Activated CD8-positive, alpha-beta T cell treated with anti-CD3 and anti-CD28 coated beads for 36 hours (primary cell): ENCODE results near the gene SLC27A2. TPM values are rescaled to one million over a fixed set of nuclear protein-coding genes. Genes with fewer than 3 reads are reported as not detected.

Experiments used
- ATAC-seq: fragments of 200-7000 bp; cut with Tn5 transposase; one replicate; pipeline ENCODE4 v1.10.0; 2021; ENCODE audit warnings: mild to moderate bottlenecking, moderate library complexity
- CTCF ChIA-PET: fragments of 350-600 bp; sonication (Branson Sonifier 250); formaldehyde crosslinking; loops from one replicate; lab custom pipeline; 2021; ENCODE audit warnings: antibody characterized with exemption; lab: Charles Lee
- POLR2A ChIA-PET: fragments of 350-600 bp; sonication (Branson Sonifier 250); formaldehyde crosslinking; loops from one replicate; lab custom pipeline; 2021; ENCODE audit warnings: antibody characterized with exemption; lab: Charles Lee
- DNase-seq: peaks from one replicate; pipeline ENCODE4 v3.0.0-alpha.2; 2020
- H3K27ac Mint-ChIP-seq: one replicate; pipeline ENCODE4 v1.8.0; 2021; ENCODE audit warnings: mild to moderate bottlenecking, mixed read lengths
- H3K27me3 Mint-ChIP-seq: one replicate; pipeline ENCODE4 v1.8.0; 2021; ENCODE audit warnings: mixed read lengths
- H3K36me3 Mint-ChIP-seq: one replicate; pipeline ENCODE4 v1.8.0; 2021; ENCODE audit warnings: low read depth, mixed read lengths
- H3K4me1 Mint-ChIP-seq: one replicate; pipeline ENCODE4 v1.8.0; 2021; ENCODE audit warnings: low read depth, mixed read lengths
- H3K4me3 Mint-ChIP-seq: one replicate; pipeline ENCODE4 v1.8.0; 2021; ENCODE audit warnings: mild to moderate bottlenecking, moderate library complexity, mixed read lengths
- H3K9me3 Mint-ChIP-seq: one replicate; pipeline ENCODE4 v1.8.0; 2021; ENCODE audit warnings: mixed read lengths
- intact Hi-C: fragments of 100-400 bp; cut with micrococcal nuclease; formaldehyde crosslinking; loops from one replicate; pipeline ENCODE4 v1.10.0; 2022
- total RNA-seq, 2 experiments: library from RNA; stranded (reverse); gene quantifications; one replicate each; pipeline ENCODE4 v1.2.3, GENCODE V29; 2021
- TF ChIP-seq, protein P1 (sequence below): fragments of 200-600 bp; IDR thresholded peaks from one replicate; pipeline ENCODE4 v1.8.0; 2022; ENCODE audit warnings: antibody characterized with exemption, mild to moderate bottlenecking

SLC27A2 gene
- total RNA-seq, 2 experiments from 2014 or later, result 9.8 to 9.9 TPM

DNA sequence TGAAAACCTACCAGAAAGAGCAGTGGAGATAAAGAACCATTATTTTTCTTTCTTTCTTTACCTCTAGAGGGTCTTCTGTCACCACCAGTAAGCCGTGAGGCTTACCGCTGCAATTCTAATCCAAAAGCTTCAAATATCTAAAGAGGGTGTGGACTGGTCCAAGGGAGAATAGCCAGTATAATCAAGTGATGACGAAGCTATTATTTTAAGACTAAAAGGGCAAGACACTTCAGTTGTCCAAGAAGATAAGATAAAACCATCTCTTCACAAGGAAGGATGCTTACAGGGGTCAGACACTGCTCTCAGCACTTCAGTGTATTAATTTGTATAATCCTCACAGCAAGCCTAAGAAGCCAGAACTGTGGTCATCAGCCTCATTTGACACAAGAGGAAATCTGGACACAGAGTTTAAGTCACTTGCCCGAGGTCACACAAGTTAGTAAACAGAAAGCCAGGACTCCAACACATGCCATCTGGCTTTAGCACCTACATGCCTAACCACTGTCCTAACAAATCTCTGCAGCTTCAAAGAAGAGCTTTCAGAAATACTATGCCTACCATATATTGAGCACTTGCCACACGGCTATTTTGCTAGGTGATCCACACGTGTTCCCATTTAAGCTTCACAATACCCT, 68.9 kb downstream of the SLC27A2 start:
- no peak overlapping the region for H3K4me3 Mint-ChIP-seq
- ChIA-PET CTCF (interaction anchor here (3.1 kb wide), 1 partner anchor 11 kb away, joined by 14 read pairs; no protein-coding TSS in a partner anchor), POLR2A (no interaction called here)
- no peak overlapping the region for H3K27ac Mint-ChIP-seq
- H3K36me3 Mint-ChIP-seq, result peaks cover 3% of the 10 kb centered on the region
- no peaks in the 10 kb centered on the region for H3K9me3 Mint-ChIP-seq
- TF ChIP-seq, protein P1, sequence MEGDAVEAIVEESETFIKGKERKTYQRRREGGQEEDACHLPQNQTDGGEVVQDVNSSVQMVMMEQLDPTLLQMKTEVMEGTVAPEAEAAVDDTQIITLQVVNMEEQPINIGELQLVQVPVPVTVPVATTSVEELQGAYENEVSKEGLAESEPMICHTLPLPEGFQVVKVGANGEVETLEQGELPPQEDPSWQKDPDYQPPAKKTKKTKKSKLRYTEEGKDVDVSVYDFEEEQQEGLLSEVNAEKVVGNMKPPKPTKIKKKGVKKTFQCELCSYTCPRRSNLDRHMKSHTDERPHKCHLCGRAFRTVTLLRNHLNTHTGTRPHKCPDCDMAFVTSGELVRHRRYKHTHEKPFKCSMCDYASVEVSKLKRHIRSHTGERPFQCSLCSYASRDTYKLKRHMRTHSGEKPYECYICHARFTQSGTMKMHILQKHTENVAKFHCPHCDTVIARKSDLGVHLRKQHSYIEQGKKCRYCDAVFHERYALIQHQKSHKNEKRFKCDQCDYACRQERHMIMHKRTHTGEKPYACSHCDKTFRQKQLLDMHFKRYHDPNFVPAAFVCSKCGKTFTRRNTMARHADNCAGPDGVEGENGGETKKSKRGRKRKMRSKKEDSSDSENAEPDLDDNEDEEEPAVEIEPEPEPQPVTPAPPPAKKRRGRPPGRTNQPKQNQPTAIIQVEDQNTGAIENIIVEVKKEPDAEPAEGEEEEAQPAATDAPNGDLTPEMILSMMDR, result no peak
- peaks cover 28% of the 10 kb centered on the region for H3K4me1 Mint-ChIP-seq
- intact Hi-C loops, result no loop called here
- DNase-seq, result no peak
- H3K27me3 Mint-ChIP-seq, result no peaks in the 10 kb centered on the region
- ATAC-seq, result no peak

DNA sequence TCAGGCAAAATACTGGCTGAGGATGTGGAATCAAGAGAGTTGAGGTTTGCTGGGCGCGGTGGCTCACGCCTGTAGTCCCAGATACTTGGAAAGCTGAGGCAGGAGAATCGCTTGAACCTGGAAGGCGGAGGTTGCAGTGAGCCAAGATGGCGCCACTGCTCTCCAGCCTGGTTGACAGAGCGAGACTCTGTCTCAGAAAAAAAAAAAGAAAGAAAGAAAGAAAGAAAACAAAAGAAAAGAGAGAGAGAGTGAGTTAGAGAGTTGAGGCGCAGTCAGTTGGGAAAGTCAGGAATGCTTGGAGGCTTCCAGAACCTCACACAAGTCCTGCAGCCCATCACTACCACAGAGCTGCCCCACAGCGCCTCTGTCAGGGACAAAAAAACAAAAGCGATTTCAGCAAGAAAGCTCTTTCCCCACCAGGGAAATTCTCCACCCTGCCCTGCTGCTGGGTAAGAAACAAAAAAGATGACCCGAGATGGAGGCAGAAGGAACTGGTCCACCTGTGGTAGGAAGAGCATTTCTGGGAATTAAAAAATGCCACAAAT, 69.7 kb downstream of the SLC27A2 start:
- TF ChIP-seq, protein P1, result no peak
- H3K9me3 Mint-ChIP-seq, result no peaks in the 10 kb centered on the region
- H3K4me3 Mint-ChIP-seq, result no peak overlapping the region
- no peaks in the 10 kb centered on the region for H3K27me3 Mint-ChIP-seq
- CTCF ChIA-PET, result interaction anchor here (0.9 to 3.1 kb wide), 2 partner anchors 10 to 34 kb away, joined by 3 to 14 read pairs; no protein-coding TSS in a partner anchor
- intact Hi-C loops, result no loop called here
- H3K36me3 Mint-ChIP-seq, result peaks cover 3% of the 10 kb centered on the region
- H3K4me1 Mint-ChIP-seq, result peaks cover 28% of the 10 kb centered on the region
- POLR2A ChIA-PET, result no interaction called here
- H3K27ac Mint-ChIP-seq, result no peak overlapping the region
- no peak for DNase-seq
- no peak for ATAC-seq

GRCh38 chr15:50252556-50252955, 70.6 kb downstream of the SLC27A2 start:
- intact Hi-C loops, result no loop called here
- Mint-ChIP-seq H3K4me3 (no peak overlapping the region), H3K27ac (no peak overlapping the region), H3K4me1 (peaks cover 25% of the 10 kb centered on the region), H3K9me3 (no peaks in the 10 kb centered on the region), H3K27me3 (no peaks in the 10 kb centered on the region), H3K36me3 (peaks cover 3% of the 10 kb centered on the region)
- ChIA-PET CTCF (interaction anchor here (3.1 kb wide), 1 partner anchor 9 kb away, joined by 14 read pairs; no protein-coding TSS in a partner anchor), POLR2A (no interaction called here)
- no peak for ATAC-seq
- no peak for DNase-seq
- TF ChIP-seq, protein P1, result no peak

GRCh38 chr15:50256188-50257041, 74.4 kb downstream of the SLC27A2 start:
- Mint-ChIP-seq H3K4me3 (no peak overlapping the region), H3K4me1 (peaks cover 26% of the 10 kb centered on the region), H3K36me3 (no peaks in the 10 kb centered on the region), H3K27me3 (no peaks in the 10 kb centered on the region), H3K27ac (no peak overlapping the region), H3K9me3 (no peaks in the 10 kb centered on the region)
- ATAC-seq, result no peak
- no peak for DNase-seq
- TF ChIP-seq, protein P1, result no peak
- ChIA-PET POLR2A (interaction anchor here (2.2 kb wide), 1 partner anchor 73 kb away, joined by 11 read pairs; no protein-coding TSS in a partner anchor), CTCF (no interaction called here)
- intact Hi-C loops, result no loop called here
